IMR-90 (cell line): ENCODE measurements around the gene CEP20. TPM values are rescaled to one million over a fixed set of nuclear protein-coding genes. Genes with fewer than 3 reads are reported as not detected.

Source experiments
- ATAC-seq: fragments of 200-7000 bp; cut with Tn5 transposase; 2 replicates; pipeline ENCODE4 v1.9.1; 2020; ENCODE audit warnings: low read depth, mild to moderate bottlenecking, moderate library complexity
- BruUV-seq: library from RNA; stranded (reverse); fragments of 400-500 nt; replicated peaks from 2 replicates; lab custom pipeline; 2021; lab: Mats Ljungman, UMichigan
- CTCF ChIA-PET: fragments of 300-600 bp; formaldehyde crosslinking; extraction: SDS; loops from one replicate; lab custom pipeline; 2021; ENCODE audit warnings: antibody characterized with exemption; lab: Yijun Ruan, JAX
- POLR2A ChIA-PET: fragments of 300-600 bp; sonication (Branson Sonifier 250); formaldehyde crosslinking; loops from one replicate; lab custom pipeline; 2022; ENCODE audit warnings: antibody characterized with exemption; ENCODE audit not compliant: unreplicated experiment; lab: Charles Lee
- DNase-seq: peaks from one replicate; pipeline ENCODE4 v3.0.0; 2013
- H2AFZ ChIP-seq: replicated peaks from 2 replicates; pipeline ENCODE3; 2013; ENCODE audit warnings: low read length, mild to moderate bottlenecking; ENCODE audit not compliant: poor library complexity
- H2AK5ac ChIP-seq: 2 replicates; pipeline ENCODE4 v1.6.1; 2013; ENCODE audit warnings: low read depth, low read length, inconsistent platforms
- H2AK9ac ChIP-seq: replicated peaks from 2 replicates; pipeline ENCODE3; 2013; ENCODE audit warnings: mild to moderate bottlenecking, low read depth, low read length, moderate library complexity; ENCODE audit not compliant: poor library complexity
- H2BK120ac ChIP-seq: 2 replicates; pipeline ENCODE4 v1.6.1; 2013; ENCODE audit warnings: low read depth, low read length, inconsistent platforms
- H2BK15ac ChIP-seq: 3 replicates; pipeline ENCODE4 v1.6.1; 2013; ENCODE audit warnings: low read depth, low read length, inconsistent platforms
- H2BK20ac ChIP-seq: 2 replicates; pipeline ENCODE4 v1.6.1; 2013; ENCODE audit warnings: low read depth, mild to moderate bottlenecking, inconsistent platforms, low read length, moderate library complexity
- H2BK5ac ChIP-seq: 2 replicates; pipeline ENCODE4 v1.6.1; 2013; ENCODE audit warnings: mild to moderate bottlenecking, low read depth, low read length, inconsistent platforms; ENCODE audit not compliant: poor library complexity, severe bottlenecking
- H3K14ac ChIP-seq: replicated peaks from 2 replicates; pipeline ENCODE4 v1.6.1; 2013; ENCODE audit warnings: low read depth, low read length, inconsistent platforms
- H3K18ac ChIP-seq: 2 replicates; pipeline ENCODE4 v1.6.1; 2013; ENCODE audit warnings: low read depth, low read length, control low read depth
- H3K23ac ChIP-seq: 2 replicates; pipeline ENCODE4 v1.6.1; 2013; ENCODE audit warnings: low read depth, low read length, inconsistent platforms
- H3K27ac ChIP-seq: 2 replicates; pipeline ENCODE4 v1.5.1; 2013; ENCODE audit warnings: mild to moderate bottlenecking, control low read depth, low read length; ENCODE audit not compliant: insufficient read depth
- H3K27me3 ChIP-seq: 2 replicates; pipeline ENCODE4 v1.6.1; 2013; ENCODE audit warnings: low read length; ENCODE audit not compliant: control insufficient read depth, insufficient read depth
- H3K36me3 ChIP-seq: 2 replicates; pipeline ENCODE4 v1.6.1; 2013; ENCODE audit warnings: low read length, mixed read lengths; ENCODE audit not compliant: control insufficient read depth, insufficient read depth
- H3K4ac ChIP-seq: 2 replicates; pipeline ENCODE4 v1.6.1; 2013; ENCODE audit warnings: low read depth, low read length, inconsistent platforms
- H3K4me1 ChIP-seq: 2 replicates; pipeline ENCODE4 v1.6.1; 2013; ENCODE audit warnings: low read length, mixed read lengths; ENCODE audit not compliant: control insufficient read depth, insufficient read depth
- H3K4me2 ChIP-seq: 2 replicates; pipeline ENCODE4 v1.6.1; 2013; ENCODE audit warnings: low read depth, mild to moderate bottlenecking, control low read depth, low read length, moderate library complexity
- H3K4me3 ChIP-seq: 2 replicates; pipeline ENCODE4 v1.5.1; 2013; ENCODE audit warnings: low read depth, mild to moderate bottlenecking, control low read depth, low read length, moderate library complexity; ENCODE audit not compliant: insufficient read depth
- H3K56ac ChIP-seq: 2 replicates; pipeline ENCODE4 v1.6.1; 2013; ENCODE audit warnings: low read length, inconsistent platforms; ENCODE audit not compliant: insufficient read depth; ENCODE audit errors: extremely low read depth
- H3K79me1 ChIP-seq, 2 experiments: 2 replicates each; pipeline ENCODE4 v1.6.1; 2013; ENCODE audit warnings: low read length in 2 of 2, inconsistent platforms in 1 of 2, low read depth in 1 of 2
- H3K9ac ChIP-seq: 2 replicates; pipeline ENCODE4 v1.6.1; 2013; ENCODE audit warnings: low read depth, low read length, control low read depth
- H3K9me1 ChIP-seq: 2 replicates; pipeline ENCODE4 v1.6.1; 2013; ENCODE audit warnings: low read length, inconsistent platforms; ENCODE audit not compliant: insufficient read depth
- H3K9me3 ChIP-seq: 2 replicates; pipeline ENCODE4 v1.6.1; 2013; ENCODE audit warnings: low read length; ENCODE audit not compliant: control insufficient read depth, insufficient read depth
- H4K20me1 ChIP-seq: 2 replicates; pipeline ENCODE4 v1.6.1; 2013; ENCODE audit warnings: low read length, inconsistent platforms; ENCODE audit not compliant: insufficient read depth
- H4K5ac ChIP-seq: 2 replicates; pipeline ENCODE4 v1.6.1; 2013; ENCODE audit warnings: mild to moderate bottlenecking, low read depth, low read length, control low read depth
- H4K8ac ChIP-seq, 2 experiments: 2 replicates each; pipeline ENCODE4 v1.6.1; 2013; ENCODE audit warnings: low read depth in 2 of 2, low read length in 2 of 2, control low read depth in 1 of 2, inconsistent platforms in 1 of 2
- H4K91ac ChIP-seq: 2 replicates; pipeline ENCODE4 v1.6.1; 2013; ENCODE audit warnings: low read depth, low read length, inconsistent platforms; ENCODE audit not compliant: insufficient read depth
- BHLHE40 ChIP-seq: fragments of 150-350 bp; IDR thresholded peaks from 2 replicates; pipeline ENCODE4 v1.6.1; 2016; ENCODE audit warnings: mild to moderate bottlenecking, low read depth, low read length
- CEBPB ChIP-seq: IDR thresholded peaks from 2 replicates; pipeline ENCODE4 v1.6.1; 2012; ENCODE audit warnings: low read depth, low read length, improper control_type of control experiment
- CHD1 ChIP-seq: IDR thresholded peaks from 2 replicates; pipeline ENCODE4 v1.6.1; 2012; ENCODE audit warnings: low read depth, low read length, improper control_type of control experiment
- CTCF ChIP-seq: conservative IDR thresholded peaks from 2 replicates; pipeline ENCODE4 v1.5.1; 2012; ENCODE audit warnings: mild to moderate bottlenecking, low read depth, low read length, improper control_type of control experiment
- ELK1 ChIP-seq: fragments of 150-350 bp; IDR thresholded peaks from 2 replicates; pipeline ENCODE4 v1.6.1; 2016; ENCODE audit warnings: low read depth, mild to moderate bottlenecking, low read length, moderate library complexity, borderline replicate concordance
- FOS ChIP-seq: fragments of 150-350 bp; IDR thresholded peaks from 2 replicates; pipeline ENCODE4 v1.6.1; 2016; ENCODE audit warnings: low read depth, low read length
- MAFK ChIP-seq: IDR thresholded peaks from 2 replicates; pipeline ENCODE4 v1.6.1; 2012; ENCODE audit warnings: low read depth, low read length, improper control_type of control experiment
- MAZ ChIP-seq: IDR thresholded peaks from 2 replicates; pipeline ENCODE4 v1.6.1; 2012; ENCODE audit warnings: low read depth, mild to moderate bottlenecking, low read length, improper control_type of control experiment, moderate library complexity, borderline replicate concordance
- MXI1 ChIP-seq: IDR thresholded peaks from 2 replicates; pipeline ENCODE4 v1.6.1; 2012; ENCODE audit warnings: low read depth, mild to moderate bottlenecking, low read length, moderate library complexity, borderline replicate concordance
- POLR2A ChIP-seq: IDR thresholded peaks from 2 replicates; pipeline ENCODE4 v1.6.1; 2012; ENCODE audit warnings: mild to moderate bottlenecking, low read depth, low read length
- RAD21 ChIP-seq: IDR thresholded peaks from 2 replicates; pipeline ENCODE4 v1.6.1; 2012; ENCODE audit warnings: low read length, improper control_type of control experiment
- RCOR1 ChIP-seq: IDR thresholded peaks from 2 replicates; pipeline ENCODE4 v1.6.1; 2012; ENCODE audit warnings: mild to moderate bottlenecking, low read length, improper control_type of control experiment; ENCODE audit not compliant: insufficient replicate concordance
- RFX5 ChIP-seq: IDR thresholded peaks from 2 replicates; pipeline ENCODE4 v1.8.0; 2012; ENCODE audit warnings: low read depth, mild to moderate bottlenecking, low read length, moderate library complexity
- SMC3 ChIP-seq: fragments of 150-350 bp; IDR thresholded peaks from 2 replicates; pipeline ENCODE4 v1.6.1; 2016; ENCODE audit warnings: low read depth, mild to moderate bottlenecking, antibody characterized with exemption, low read length, moderate library complexity
- USF2 ChIP-seq: fragments of 150-350 bp; IDR thresholded peaks from 2 replicates; pipeline ENCODE4 v1.6.1; 2017; ENCODE audit warnings: mild to moderate bottlenecking, antibody characterized with exemption, low read length, low read depth
- WGBS, 2 experiments: methylation state at CpG; one replicate each; pipeline versions ENCODE4 v1.1.5 to v1.1.7; 2013; ENCODE audit warnings: missing lambda C conversion rate in 2 of 2; ENCODE audit not compliant: insufficient read length in 1 of 2; ENCODE audit errors: extremely low coverage in 2 of 2; 5-methylcytosine and 5-hydroxymethylcytosine counted together
- dilution Hi-C: fragments of 300-500 bp; cut with HindIII; formaldehyde crosslinking; loops from one replicate; pipeline ENCODE4 v1.14.3; 2018; ENCODE audit warnings: low sequenced_read_pairs; ENCODE audit not compliant: unreplicated experiment
- in situ Hi-C: fragments of 300-500 bp; cut with MboI; formaldehyde crosslinking; loops from 3 replicates; pipeline ENCODE4 v1.14.3; 2019; ENCODE audit warnings: low sequenced_read_pairs, inconsistent platforms, mixed read lengths
- intact Hi-C: fragments of 100-400 bp; cut with micrococcal nuclease; formaldehyde crosslinking; loops from 2 replicates; pipeline ENCODE4 v1.10.0; 2022
- polyA plus RNA-seq, 3 experiments: library from polyadenylated mRNA; depleted of rRNA; stranded (reverse); fragments of >200 nt; gene quantifications; 2 replicates each; pipeline ENCODE4 v1.2.3, GENCODE V29; 2012; ENCODE audit warnings: low replicate concordance in 1 of 3
- total RNA-seq: library from RNA; depleted of rRNA; stranded (reverse); fragments of >200 nt; gene quantifications from 2 replicates; pipeline ENCODE4 v1.2.3, GENCODE V29; 2012

Gene CEP20
- total and polyA plus RNA-seq, 2 of the 4 experiments (the other 2 are of a cell fraction): 28.8 to 40.1 TPM

- dilution Hi-C loops: no loop called here
- Histone ChIP-seq H2AK9ac (peak overlapping the region; percentile 55), H2AK5ac (peak overlapping the region; percentile 29), H4K5ac (peak overlapping the region; percentile 86), H3K9me3 (no peaks in the 10 kb centered on the region), H3K56ac (no peak overlapping the region), H3K4me2 (0 out of 2 replicates have a peak overlapping the region, but pooled peaks have one; percentile 10), H3K36me3 (no peaks in the 10 kb centered on the region), H3K23ac (no peak overlapping the region), H3K9me1 (no peaks in the 10 kb centered on the region), H4K20me1 (no peaks in the 10 kb centered on the region), H4K91ac (peak overlapping the region; percentile 81; the same call in 1 of the 2 replicates), H3K18ac (peak overlapping the region; percentile 84), H2BK5ac (no peak overlapping the region), H3K4me3 (no peak overlapping the region), H3K79me1 (no peaks in the 10 kb centered on the region), H3K27ac (peak overlapping the region; percentile 42), H2AFZ (peak overlapping the region; percentile 86), H2BK15ac (peak overlapping the region; percentile 95; the same call in 2 of the 3 replicates), H2BK120ac (peak overlapping the region; percentile 81; the same call in 1 of the 2 replicates), H3K9ac (peak overlapping the region; percentile 15), H3K27me3 (peaks cover 5% of the 10 kb centered on the region; the same call in 1 of the 2 replicates), H3K4ac (peak overlapping the region; percentile 83), H2BK20ac (0 out of 2 replicates have a peak overlapping the region, but pooled peaks have one; percentile 9), H3K4me1 (peaks cover 3% of the 10 kb centered on the region), H4K8ac (peak overlapping the region; percentile 46 to 82; a peak in 3 of 4 replicates), H3K14ac (peak overlapping the region; percentile 37; the same call in 1 of the 2 replicates)
- TF ChIP-seq MAZ: no peak
- TF ChIP-seq FOS: no peak
- no peak for TF ChIP-seq POLR2A
- no peak for TF ChIP-seq RAD21
- no peak for TF ChIP-seq MXI1
- no peak for TF ChIP-seq BHLHE40
- TF ChIP-seq SMC3: no peak
- no peak for TF ChIP-seq CHD1
- no peak for TF ChIP-seq CTCF
- no peak for TF ChIP-seq USF2
- no peak for TF ChIP-seq RCOR1
- no peak for TF ChIP-seq CEBPB
- TF ChIP-seq MAFK: no peak
- no peak for TF ChIP-seq RFX5
- TF ChIP-seq ELK1: no peak
- no TSS peak for BruUV-seq
- DNase-seq (peak; percentile 68), ATAC-seq (peak; percentile 96)
- POLR2A ChIA-PET: no interaction called here
- intact Hi-C loops: no loop called here
- 4% methylated on average over 4 of the region's 9 CpGs; no CpG with 5 or more reads in 1 of the 2 experiments for WGBS, 2 experiments
- in situ Hi-C loops: no loop called here
- CTCF ChIA-PET: interaction anchor here (0.6 kb wide), 1 partner anchor 27 kb away, joined by 4 read pairs; no protein-coding TSS in a partner anchor
Observed at GRCh38 chr16:15829460-15829859, 58.9 kb downstream of the CEP20 start.
